Neural cell (in vitro differentiated cells): Measurements from ENCODE around the gene TKFC.

Source experiments
- EP300 ChIP-seq: fragments of 450-650 bp; conservative IDR thresholded peaks from 2 replicates; pipeline ENCODE4 v1.6.1; 2014; ENCODE audit warnings: antibody characterized with exemption, mild to moderate bottlenecking, moderate library complexity; ENCODE audit not compliant: poor library complexity, severe bottlenecking
- EZH2 ChIP-seq: fragments of 200-600, 300-800 bp; shearing (Covaris generic), sonication (generic); IDR thresholded peaks from 2 replicates; pipeline ENCODE4 v1.6.1; 2014; ENCODE audit warnings: antibody characterized with exemption, low read length, borderline replicate concordance, mild to moderate bottlenecking; ENCODE audit not compliant: insufficient read depth, poor library complexity, severe bottlenecking
- MXI1 ChIP-seq: fragments of 450-650 bp; conservative IDR thresholded peaks from 2 replicates; pipeline ENCODE4 v1.6.1; 2014; ENCODE audit warnings: antibody characterized with exemption, mild to moderate bottlenecking; ENCODE audit not compliant: poor library complexity, severe bottlenecking
- POLR2AphosphoS5 ChIP-seq: IDR thresholded peaks from 2 replicates; pipeline ENCODE4 v1.6.1; 2012
- RAD21 ChIP-seq: fragments of 450-650 bp; conservative IDR thresholded peaks from 2 replicates; pipeline ENCODE4 v1.6.1; 2014; ENCODE audit warnings: antibody characterized with exemption, mild to moderate bottlenecking, moderate library complexity
- REST ChIP-seq: IDR thresholded peaks from 2 replicates; pipeline ENCODE4 v1.6.1; 2012; ENCODE audit warnings: borderline replicate concordance
- TAF1 ChIP-seq: IDR thresholded peaks from 2 replicates; pipeline ENCODE4 v1.6.1; 2012; ENCODE audit warnings: low read depth
- TF ChIP-seq, protein P1 (sequence below): fragments of 450-650 bp; IDR thresholded peaks from 2 replicates; pipeline ENCODE4 v1.5.1; 2014; ENCODE audit warnings: antibody characterized with exemption, mild to moderate bottlenecking, moderate library complexity; ENCODE audit not compliant: poor library complexity, severe bottlenecking

GRCh38 chr11:61294717-61295595 is 38.1 kb upstream of the TKFC start, which contains the start of gene VWCE:
- TF ChIP-seq, protein P1, sequence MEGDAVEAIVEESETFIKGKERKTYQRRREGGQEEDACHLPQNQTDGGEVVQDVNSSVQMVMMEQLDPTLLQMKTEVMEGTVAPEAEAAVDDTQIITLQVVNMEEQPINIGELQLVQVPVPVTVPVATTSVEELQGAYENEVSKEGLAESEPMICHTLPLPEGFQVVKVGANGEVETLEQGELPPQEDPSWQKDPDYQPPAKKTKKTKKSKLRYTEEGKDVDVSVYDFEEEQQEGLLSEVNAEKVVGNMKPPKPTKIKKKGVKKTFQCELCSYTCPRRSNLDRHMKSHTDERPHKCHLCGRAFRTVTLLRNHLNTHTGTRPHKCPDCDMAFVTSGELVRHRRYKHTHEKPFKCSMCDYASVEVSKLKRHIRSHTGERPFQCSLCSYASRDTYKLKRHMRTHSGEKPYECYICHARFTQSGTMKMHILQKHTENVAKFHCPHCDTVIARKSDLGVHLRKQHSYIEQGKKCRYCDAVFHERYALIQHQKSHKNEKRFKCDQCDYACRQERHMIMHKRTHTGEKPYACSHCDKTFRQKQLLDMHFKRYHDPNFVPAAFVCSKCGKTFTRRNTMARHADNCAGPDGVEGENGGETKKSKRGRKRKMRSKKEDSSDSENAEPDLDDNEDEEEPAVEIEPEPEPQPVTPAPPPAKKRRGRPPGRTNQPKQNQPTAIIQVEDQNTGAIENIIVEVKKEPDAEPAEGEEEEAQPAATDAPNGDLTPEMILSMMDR = peak; percentile 75
- TF ChIP-seq EZH2 (no peak), TAF1 (no peak), EP300 (no peak), MXI1 (peak; percentile 71), RAD21 (peak; percentile 63), REST (peak; percentile 1), POLR2AphosphoS5 (peak; percentile 62)
